ENCODE measurements around the gene ARHGAP33.
A peak's percentile ranks its signal among the peaks of the same experiment; 100 is the strongest.
"Not testable (repeated sequence)": the region's sequence is repeated elsewhere in the genome, so short reads cannot be mapped to it uniquely, and the experiment has no call there.

ARHGAP33 gene

DNA sequence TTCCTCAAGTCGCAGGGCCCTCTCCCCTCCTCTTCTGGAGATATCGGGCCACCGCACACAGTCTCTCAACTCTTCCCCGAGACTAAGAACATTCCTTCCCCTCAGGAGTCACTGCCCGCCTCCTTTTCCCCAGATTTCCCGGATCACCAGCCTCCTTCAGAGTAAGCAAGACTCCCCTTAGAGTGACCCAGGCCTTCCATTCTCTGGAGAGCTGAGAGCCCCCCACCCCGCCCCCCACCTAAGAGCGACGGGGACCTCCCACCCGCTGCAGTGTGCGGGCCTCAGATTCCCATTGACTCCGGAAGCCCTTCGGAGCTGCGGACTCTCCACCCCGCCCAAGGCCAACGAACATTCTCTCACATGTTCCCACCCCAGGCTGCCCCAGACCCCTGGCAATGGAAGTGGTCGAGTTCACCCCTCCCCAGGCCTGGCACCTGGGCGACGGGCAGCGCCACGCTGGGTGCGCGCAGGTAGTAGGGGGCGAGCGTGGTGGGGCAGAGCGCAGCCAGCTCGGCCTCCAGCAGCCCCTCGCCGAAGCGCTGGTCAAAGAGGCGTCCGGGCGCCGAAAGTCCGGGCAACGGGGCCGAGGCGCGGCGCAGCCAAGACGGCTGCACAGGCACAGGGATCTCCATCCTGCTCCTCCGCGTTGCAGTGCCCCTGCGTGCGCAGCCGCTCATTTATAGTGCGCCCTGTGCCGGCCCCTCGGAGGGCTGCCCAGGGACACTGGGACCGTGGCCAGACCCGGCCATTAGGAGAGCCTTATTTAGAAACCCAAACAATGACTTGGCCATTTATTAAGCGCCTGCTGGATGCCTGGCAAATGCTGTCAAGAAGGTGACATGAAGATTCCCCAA, 18.8 kb upstream of the ARHGAP33 start, which contains the start of gene HSPB6:
Gene HSPB6, minus strand, starts transcription at position 653 of the 854 bp plus-strand sequence. Its CDS starts 21 bp downstream, at position 632.
- DNase-seq = no peak

DNA sequence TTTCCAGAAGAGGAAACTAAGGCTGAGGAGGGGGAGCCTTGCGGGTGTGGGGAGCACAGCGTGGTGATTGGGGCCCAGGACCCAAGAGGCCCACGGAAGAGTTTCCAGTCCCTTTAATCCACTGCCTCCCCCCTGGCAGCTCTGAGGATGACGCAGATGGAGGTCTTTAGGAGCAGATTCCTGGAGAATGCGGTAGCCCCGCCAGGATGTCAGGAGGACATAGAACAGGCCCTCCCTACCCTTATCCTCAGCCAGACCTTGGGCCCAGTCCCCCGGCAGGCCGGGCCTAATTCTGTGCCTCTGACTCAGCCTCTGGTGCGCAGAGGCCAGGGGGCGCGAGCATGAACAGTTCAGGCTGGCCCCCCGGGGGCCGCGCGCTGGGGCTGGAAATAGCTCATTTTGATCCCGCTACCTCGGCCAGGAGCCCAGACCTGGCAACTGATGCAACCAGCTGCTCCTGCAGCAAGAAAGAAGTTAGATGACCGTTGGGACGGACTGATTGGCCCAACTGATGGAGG, 18.1 kb upstream of the ARHGAP33 start:
- no peak for DNase-seq

DNA sequence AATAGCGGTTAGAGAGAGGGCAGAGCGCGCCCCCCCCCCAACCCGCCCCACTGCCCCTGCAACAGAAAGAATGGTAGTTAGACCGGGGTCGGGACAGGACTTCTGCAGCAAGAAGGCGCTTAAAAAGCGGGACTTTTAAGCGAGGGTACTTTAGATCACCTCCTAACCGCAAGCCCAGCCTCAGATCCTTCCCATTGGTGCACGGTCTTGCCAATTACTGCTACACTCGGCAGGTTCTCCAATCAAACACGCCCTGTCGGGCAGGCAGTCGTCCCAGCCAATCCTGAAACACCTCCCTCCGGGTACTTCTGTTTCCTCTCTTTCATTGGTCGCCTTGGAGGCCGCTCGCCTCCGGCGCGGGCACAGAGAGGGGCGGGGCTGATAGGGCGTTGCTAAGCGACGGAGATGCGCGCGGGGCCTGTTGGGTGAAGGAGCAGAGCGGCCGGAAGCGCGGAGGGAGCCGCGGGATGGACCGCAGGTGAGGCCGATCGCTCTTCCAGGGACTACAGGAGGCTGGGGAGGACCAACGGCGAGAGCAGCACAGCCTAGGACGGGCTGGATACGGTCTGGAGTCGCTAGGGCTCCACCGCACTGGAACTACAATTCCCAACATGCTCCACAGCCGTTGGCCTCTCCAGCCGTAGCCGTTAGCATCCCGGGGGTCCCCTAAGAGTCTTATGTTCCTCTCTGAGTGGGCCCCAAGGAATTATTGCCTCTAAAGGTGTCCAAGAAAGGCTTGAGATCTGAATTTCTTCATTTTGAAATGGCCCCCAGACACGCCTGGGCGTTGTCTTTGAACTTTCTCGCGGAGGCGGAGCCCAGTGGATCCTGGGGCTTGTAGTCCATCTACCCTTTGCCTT, 17.4 kb upstream of the ARHGAP33 start, which contains the start of gene PROSER3:
Gene PROSER3, plus strand, starts transcription at position 428 of the 860 bp plus-strand sequence. Its CDS starts 40 bp downstream, at position 468.
- DNase-seq = peak; percentile 97 to 98

GRCh38 chr19:35759697-35760096, 15.7 kb upstream of the ARHGAP33 start:
- no peak for DNase-seq

DNA sequence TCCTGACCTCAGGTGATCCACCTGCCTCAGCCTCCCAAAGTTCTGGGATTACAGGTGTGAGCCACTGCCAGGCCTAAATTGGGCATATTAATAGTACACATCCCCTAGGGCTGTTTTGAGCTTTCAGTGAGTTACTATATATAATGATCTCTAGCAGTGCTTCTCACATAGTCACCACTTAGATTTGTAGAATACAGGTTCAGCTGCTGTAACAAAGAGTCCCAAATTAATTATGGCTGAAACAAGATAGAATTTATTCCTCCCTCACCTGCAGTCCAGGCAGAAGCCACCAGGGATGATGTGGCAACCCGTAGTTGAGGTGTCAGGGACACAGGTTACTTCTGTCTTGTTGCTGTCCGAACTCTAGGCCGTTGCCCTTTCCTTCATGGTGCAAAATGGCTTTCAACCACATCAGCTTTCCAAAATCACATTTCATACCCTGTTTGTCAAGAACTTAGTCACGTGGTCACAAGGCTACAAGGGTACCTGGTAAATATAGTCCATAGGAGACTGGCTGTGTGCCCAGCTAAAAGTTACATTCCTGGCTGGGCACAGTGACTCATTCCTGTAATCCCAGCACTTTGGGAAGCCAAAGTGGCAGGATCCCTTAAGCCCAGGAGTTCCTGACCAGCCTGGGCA, 14.5 kb upstream of the ARHGAP33 start:
- no peak for DNase-seq

DNA sequence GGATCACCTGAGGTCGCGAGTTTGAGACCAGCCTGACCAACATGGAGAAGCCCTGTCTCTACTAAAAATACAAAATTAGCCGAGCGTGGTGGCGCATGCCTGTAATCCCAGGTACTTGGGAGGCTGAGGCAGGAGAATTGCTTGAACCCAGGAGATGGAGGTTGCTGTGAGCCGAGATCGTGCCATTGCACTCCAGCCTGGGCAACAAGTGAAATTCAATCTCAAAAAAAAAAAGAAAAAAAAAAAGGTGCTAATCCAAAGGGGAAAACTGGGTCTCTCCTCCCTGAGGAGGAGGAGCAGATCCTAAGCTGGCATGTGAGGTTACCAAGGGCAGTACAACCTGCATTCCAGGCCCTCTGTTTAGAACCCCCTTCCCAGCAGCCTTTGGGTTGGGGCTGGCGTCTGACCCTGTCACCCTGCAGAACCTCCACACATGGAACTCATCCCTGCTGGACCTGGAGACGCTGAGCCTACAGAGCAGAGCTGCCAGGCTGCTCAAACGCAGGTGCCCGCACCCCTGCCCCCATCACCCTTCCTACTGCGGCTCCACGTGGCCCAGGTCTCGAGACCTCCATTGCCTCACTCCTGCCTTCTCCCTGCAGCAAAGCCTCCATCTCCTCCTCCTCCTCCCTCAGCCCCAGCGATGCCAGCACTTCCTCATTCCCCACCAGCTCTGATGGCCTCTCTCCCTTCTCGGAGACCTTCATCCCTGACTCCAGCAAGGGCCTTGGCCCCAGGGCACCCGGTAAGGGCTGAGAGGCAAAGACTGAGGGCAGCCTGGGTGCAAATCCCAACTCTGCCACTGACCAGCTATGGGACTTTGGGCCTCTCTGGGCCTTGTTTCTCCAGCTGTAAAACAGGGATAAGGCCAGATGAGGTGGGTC, 10.7 kb upstream of the ARHGAP33 start:
- DNase-seq = no peak

DNA sequence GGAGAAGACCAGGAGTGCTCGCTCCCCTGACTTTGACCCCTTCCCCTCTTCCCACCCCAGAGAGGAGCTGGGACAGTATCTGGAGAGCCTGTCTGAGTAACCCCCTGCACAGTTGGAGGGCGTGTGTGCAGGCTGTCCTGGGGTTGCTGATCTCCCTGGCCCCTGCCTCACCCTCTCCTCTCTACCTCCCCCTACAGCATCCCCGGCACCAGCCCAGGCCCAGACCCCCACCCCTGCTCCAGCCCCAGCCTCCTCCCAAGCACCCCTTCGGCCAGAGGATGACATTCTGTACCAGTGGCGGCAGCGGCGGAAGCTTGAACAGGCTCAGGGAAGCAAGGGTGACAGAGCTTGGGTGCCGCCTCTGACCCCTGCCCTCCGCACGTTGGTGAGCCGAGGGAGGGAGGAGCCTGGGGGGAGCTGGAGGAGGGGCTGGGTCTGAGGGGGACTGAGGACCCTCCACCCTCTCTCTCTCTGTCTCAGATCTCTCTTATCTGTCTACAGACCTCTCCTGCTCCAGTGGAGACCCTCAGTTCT, 8.7 kb upstream of the ARHGAP33 start:
- DNase-seq = no peak

GRCh38 chr19:35767288-35768081, 7.9 kb upstream of the ARHGAP33 start:
- no peak for DNase-seq

DNA sequence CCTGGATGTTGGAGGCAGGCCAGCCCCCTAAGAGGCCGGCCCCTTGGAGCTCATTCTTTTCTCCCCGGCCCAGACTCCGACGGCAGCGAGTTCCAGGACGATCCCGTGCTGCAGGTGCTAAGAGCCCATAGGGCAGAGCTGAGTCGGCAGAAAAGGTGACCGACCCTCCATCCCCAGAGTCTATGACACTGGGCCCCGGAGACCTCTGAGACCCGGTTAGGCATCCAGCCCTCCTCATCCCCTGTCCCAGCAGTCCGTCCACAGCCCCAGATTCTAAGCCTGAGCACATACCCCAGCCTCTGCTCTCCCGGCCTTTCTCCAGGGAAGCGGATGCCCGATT, 7.3 kb upstream of the ARHGAP33 start:
- DNase-seq = no peak

GRCh38 chr19:35772362-35772761, 3.0 kb upstream of the ARHGAP33 start:
- DNase-seq = not testable (repeated sequence)

- no peak for DNase-seq
Measured at GRCh38 chr19:35773020-35773806, 2.2 kb upstream of the ARHGAP33 start.

DNA sequence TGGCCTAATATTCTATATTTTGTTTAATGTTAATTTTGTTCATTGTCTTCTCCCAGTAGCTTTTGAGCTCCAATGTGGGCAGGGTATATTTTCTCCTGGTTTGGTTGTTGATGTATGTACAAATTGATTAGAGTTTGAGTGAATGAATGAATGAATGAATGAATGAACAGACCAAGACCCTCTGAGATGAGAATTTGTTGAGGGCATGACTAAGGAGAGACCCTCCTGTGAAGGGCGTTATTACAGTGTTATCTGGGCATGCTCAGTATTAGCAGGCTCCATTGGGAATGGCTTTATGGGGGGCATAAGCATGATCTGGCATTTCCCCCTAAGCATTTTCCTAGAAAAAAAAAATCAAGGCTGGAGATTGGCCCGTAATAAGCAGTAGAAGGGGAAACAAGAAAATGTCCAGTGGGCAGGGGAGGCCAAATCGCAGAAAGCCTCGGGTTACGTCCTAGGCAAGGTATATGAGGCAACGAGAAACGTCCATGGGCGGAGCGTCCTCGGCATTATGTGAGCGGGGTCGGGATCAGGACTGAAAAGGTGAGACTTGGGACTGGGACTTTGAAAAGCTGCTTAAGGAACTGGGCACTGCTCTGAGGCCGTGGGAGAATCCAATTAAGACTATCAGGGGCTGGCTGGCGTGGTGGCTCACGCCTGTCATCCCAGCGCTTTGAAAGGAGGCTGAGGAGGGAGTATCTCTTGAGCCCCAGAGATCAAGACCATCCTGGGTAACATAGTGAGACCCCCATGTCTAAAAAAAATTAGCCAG, 904 bp upstream of the ARHGAP33 start:
- no peak for DNase-seq

DNA sequence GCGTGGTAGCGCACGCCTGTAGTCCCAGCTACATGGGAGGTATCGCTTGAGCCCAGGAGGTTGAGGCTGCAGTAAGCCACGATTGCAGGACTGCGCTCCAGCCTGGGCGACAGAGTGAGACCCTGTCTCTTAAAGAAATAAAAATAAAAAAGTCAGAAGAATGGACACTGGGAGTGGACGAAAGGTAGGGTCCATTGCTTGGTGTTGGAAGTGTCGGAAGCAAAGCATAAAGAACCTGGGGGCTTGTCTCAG, 392 bp upstream of the ARHGAP33 start:
- no peak for DNase-seq

DNA sequence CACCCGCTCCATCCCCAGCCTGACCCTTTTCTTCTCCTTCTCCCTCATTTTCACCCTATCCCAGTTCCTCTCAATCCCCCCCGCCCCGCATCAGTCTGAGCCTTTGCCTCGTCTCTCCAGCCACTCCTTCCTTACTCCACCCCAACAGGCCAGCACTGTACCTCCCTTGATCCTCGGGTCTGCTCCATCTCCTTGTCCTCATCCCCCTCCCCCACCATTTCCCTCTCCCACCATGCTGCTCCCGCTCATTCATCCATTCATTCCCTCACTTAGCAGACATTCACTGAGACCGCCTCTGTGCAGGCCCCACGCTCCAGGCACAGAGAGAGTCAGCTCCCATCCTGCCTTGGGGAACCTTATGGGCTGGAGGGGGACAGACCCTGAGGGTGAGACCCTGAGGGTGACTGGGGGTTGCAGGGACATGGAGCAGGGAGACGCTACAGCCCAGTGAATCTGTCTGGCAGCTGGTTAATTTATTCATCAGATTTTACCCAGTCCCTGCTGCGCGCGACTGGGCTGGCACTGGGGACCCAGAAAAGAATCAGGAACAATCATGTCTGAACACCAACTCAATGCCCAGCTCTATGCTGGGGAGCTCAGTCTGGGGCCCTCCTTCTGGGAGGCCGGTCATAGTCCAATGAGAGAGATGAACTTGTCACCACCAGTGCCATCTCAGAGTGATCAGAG, 881 bp downstream of the ARHGAP33 start:
- DNase-seq = peak in 1 of 2 experiments; percentile 10

DNA sequence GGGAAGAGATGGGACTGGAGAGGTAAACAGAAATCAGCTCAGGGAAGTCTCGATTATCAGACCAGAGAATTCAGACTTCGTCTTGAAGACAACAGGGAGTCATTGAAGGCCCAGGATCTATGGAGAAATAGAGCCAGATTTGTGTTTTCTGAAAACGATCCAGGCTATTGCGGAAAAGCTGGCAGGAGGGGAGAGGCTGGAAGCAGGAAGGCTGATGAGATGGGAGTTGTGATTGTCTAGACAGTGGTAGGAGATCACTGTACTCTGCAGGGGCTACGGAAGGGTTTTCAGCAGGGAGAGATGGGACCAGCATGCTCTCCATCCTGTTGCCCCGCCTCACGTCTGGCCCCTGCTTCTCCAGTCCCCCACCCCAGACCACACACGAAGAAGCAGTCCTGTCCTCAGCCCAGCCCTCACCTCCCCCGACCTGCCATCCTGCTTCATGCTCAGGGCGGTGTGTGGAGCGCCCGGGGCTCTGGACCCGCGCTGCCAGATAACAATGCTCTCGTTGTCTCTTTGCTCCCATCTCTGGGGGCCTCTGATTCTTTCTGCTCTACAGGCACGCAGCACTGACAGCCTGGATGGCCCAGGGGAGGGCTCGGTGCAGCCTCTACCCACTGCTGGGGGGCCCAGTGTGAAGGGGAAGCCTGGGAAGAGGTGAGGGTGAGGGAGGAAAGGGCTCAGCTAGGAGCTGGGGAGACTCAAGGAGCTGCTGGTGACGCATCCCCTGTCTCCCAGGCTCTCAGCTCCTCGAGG, 1.9 kb downstream of the ARHGAP33 start:
- DNase-seq = no peak

- no peak for DNase-seq
Measured at GRCh38 chr19:35777961-35778360, 2.6 kb downstream of the ARHGAP33 start.

GRCh38 chr19:35779033-35779432, 3.7 kb downstream of the ARHGAP33 start:
- DNase-seq = no peak

DNA sequence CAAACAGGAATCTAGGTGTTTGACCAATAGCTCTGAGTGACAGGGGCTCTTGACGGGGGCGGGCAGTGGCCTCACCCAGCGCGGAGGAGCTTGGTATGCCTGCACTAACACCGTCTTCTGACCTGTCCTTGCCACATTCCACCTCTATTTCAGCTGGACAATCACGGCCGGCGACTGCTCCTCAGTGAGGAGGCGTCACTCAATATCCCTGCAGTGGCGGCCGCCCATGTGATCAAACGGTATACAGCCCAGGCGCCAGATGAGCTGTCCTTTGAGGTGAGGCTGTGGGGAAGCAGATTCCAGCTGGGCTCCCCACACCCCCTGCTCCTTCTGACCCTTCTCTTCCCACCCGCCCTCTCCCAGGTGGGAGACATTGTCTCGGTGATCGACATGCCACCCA, 4.7 kb downstream of the ARHGAP33 start:
- no peak for DNase-seq
